GM21526 (cell line): ENCODE results near the gene HIPK2.
"Not testable (repeated sequence)": the region's sequence is repeated elsewhere in the genome, so short reads cannot be mapped to it uniquely, and the experiment has no call there.

ENCODE experiments used
- ATAC-seq: cut with Tn5 transposase; IDR thresholded peaks from one replicate; pipeline ENCODE4 v1.9.1; 2021; ENCODE audit warnings: moderate library complexity; ENCODE audit not compliant: unreplicated experiment, low FRiP score

Gene HIPK2

DNA sequence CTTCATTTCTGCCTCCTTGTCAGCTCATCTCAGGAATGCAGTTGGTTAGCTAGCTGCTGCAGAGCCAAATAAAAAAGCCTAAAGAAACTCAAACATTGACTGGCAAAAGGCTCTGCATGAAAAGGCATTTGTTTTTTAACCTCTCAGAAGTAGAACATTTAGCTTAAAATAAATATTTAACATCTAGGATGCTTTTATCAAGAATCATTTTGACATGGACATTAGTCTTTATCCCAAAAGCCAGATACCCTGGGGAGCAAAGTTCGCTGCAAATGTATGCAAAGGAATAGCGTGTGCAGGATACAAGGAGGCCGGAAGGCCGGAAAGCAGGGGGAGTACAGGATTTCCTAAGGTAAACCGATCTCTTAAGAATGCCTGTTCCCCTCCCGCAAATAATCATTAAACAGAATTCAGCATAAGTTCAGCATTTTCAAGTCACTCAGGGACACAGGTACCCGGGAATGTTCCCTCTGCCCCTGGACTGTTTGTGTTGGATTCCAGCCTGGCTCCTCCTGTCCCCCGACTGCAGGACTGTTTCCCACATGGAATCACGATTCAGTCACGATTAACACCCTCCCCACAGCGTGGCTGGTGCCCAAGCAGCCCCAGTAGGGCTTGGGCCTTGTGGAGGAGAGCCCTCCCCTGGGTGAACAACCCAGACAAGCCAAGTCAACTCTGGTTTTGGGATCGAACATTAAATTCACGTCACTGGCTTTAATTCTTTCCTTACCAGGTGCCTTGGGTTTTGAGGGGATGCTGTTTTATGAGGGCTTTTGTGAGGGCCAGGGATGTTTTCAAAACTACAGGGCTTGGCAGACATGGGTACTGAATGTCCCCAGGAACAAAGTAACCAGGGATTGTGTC is 97.8 kb downstream of the HIPK2 start:
- no peak for ATAC-seq

DNA sequence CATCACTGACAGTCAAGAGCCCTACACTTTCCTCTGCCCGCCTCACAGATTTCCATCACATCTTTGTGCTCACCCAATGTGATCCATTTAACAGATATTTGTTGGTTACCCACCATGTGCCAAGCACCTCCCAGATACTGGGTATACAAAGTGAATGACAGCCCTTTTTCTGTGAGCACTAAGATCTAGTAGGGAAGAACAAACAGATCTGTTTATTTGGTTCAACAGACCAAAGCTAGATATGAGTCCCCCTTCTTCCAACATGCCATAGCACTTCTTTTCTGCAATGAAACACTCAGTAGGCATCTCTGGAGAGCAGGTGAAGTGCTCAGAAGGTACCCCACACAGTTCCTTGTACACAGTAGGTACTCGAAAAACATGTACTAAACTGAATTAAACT is 101.4 kb downstream of the HIPK2 start:
- ATAC-seq = no peak

DNA sequence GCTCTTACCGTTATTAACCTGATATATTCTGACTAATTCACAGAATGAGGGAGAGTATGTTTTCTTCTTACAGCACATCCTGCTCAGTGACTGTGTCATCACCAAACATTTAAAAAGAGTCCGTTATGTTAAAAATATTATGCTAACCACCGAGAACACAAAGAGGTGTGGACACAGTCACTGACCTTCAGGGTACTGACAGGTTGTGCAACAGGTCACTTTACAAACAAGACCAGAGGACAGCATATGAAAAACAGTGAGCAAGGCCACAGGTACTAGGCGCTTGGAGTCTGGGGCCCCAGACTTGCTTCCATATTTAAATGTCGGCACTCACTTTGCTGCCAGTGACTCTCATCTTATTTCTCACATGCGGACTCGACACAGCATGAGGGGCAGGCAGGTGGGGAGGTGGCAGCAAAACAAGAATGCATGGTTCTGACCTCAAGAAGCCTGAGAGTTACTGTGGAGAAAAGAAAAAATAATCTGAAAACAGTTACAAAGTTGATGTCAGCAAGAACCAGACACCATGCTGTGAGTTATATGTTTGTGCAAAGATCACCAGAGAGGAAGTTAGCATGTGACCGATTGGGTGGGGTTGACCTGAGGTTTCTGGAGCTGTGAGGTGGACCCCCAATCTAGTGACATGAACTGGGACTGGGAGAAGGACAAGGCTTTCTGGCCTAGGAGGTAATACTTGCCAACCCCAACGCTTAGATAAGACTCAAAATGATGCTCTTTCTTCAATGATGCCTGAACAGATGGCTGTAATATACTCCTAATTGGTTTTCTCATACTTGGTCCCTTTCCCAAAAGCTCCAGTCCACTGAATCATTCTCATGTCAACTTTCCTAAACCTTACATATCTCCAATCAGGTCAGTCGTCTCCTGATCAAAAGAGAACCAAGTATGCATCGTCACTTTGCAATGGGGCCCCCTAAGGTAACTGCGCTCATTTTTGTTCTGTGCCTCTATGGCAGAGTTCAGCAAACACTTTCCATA is 102.4 kb downstream of the HIPK2 start:
- no peak for ATAC-seq

GRCh38 chr7:139674752-139675126 is 103.1 kb downstream of the HIPK2 start:
- no peak for ATAC-seq

DNA sequence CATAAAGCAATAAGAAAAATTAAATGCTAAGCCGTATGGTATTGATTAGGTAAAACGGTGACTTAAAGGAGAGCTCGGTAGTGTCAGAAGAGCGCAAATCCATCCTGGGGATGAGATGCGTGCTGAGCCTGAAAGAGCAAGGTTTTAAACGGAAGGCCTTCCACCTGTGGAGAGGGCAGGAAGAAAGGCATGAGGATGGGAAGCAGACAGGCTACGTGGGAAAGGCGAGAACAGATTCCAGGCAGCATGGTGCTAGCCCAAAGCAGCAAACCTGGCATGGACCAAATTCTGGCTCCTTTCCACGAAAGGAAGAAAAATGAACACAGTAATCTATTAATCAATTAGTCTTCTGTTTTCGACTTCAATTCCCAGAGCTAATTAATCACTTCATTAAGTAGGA is 103.5 kb downstream of the HIPK2 start:
- ATAC-seq = no peak

DNA sequence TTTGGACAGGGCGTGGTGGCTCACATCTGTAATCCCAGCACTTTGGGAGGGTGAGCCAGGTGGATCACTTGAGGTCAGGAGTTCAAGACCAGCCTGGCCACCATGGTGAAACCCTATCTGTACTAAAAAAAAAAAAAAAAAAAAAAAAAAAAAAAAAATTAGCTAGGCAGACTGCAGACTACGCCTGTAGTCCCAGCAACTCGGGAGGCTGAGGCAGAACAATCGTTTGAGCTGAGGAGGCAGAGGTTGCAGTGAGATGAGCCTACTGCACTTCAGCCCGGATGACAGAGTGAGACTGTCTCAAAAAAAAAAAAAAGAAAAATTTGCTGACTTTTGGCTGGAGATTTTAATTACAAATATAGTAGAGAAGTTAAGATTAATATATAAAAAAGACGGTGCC is 104.0 kb downstream of the HIPK2 start:
- ATAC-seq = no peak

- ATAC-seq = peak; percentile 81
Measured at GRCh38 chr7:139673230-139673629, 104.6 kb downstream of the HIPK2 start.

- no peak for ATAC-seq
Measured at GRCh38 chr7:139671967-139672366, 105.8 kb downstream of the HIPK2 start.

DNA sequence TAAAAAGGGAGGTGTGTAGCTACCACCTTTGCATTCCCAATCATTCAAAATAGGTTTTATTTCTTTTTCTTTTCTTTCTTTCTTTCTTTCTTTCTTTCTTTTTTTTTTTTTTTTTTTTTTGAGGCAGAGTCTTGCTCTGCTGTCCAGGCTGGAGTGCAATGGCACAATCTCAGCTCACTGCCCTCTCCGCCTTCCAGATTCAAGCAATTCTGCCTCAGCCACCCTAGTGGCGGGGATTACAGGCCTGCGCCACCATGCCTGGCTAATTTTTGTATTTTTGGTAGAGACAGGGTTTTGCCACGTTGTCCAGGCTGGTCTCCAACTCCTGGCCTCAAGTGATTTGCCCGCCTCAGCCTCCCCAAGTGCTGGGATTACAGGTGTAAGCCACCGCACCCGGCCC is 107.1 kb downstream of the HIPK2 start:
- not testable (repeated sequence) for ATAC-seq

- ATAC-seq = no peak
Measured at GRCh38 chr7:139669106-139670061, 108.4 kb downstream of the HIPK2 start.

GRCh38 chr7:139667377-139667776 is 110.4 kb downstream of the HIPK2 start:
- no peak for ATAC-seq

DNA sequence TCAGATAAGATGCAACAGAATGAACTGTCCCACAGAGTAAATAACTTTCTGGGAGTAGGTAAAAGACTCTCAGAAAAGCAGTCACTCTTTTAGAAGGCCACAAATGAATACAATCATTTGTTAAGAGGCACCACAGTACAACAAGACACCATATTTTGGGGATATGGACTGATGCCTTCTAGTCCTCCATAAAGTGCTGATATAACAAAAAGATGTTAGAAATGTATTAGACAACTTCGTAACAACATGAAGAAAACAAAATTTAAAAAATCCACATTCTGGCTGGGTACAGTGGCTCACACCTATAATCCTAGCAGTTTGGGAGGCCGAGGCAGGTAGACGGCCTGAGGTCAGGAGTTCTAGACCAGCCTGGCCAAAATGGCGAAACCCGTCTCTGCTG is 111.3 kb downstream of the HIPK2 start:
- no peak for ATAC-seq

DNA sequence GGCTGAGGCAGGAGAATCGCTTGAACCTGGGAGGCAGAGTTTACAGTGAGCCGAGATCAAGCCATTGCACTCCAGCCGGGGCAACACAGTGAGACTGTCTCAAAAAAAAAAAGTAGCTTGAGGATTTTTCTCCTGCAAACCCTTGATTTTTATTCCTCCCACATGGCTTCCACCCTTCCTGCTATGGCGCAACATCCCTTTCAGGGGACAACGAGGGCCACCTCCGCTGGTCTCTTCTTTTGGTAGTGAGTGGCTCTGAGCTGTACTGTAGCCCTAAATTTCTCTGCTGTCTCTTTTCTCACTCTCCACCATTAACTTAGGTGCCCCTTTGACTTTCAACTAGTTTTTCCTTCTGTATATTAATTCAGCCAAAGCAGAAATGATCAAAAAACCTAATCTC is 113.4 kb downstream of the HIPK2 start:
- no peak for ATAC-seq

DNA sequence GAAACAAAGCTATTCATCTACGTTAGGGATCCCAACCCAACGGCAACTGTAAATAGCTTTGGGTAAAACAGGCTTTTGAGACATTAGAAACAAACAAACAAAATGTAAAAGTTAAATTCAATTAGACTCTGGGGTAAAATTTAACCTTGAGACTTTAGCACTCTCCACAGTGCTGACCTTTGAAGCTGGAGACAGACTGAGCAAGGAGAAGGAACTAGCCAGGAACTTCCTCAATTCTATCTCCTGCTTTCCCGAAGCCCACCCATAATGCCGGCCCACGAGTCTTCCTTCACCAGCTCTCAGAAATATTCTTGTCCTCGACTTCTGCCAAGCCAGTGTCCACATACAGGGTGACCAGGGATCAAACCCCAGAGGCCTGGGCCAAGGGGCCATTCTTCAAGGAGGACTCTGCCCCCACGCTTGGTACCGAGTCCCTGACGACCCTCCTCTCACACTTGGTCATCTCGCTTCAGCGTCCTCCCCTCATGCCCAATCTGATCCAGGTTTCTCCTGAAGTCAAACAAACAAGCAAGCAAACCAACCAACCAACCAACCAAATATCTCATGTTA is 114.1 kb downstream of the HIPK2 start:
- no peak for ATAC-seq

DNA sequence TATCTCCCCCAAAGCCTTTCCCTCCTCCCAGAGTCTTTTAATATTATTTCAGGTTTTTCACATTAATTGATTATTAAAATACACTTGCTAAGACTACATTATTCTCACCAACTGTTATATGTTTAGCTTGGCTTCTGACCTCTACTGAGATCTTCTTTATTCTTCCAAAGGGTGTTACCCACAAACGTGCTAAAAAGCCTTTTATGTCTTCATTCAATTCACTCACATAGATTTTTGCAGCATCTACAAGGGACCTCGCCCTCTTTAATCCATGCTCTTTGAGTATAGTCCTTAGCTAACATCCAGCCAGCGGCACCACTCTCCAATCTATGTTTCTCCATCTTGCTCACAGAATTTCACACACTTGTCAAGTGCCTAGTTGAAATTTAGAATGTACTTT is 115.9 kb downstream of the HIPK2 start:
- ATAC-seq = no peak

- no peak for ATAC-seq
Measured at GRCh38 chr7:139661043-139661440, 116.8 kb downstream of the HIPK2 start.

GRCh38 chr7:139660317-139661042 is 117.3 kb downstream of the HIPK2 start:
- ATAC-seq = no peak

DNA sequence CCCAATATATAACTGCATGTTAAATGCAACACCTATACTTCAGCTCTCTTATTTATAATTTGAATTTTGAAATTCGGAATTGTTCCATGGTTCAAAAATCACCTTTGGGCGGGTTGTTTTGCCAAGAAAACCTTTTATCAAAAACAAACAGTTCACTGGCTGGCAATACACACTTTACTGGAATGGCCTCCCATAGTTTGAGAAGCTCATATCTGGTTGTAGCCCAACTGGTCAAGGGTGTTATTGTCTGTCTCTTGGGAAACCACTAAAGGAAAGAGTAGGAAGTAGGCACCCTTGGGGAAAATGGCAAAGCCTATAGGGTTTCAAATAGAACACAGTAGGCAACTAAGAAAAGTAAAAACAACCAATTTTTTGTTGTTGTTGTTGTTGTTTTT is 117.9 kb downstream of the HIPK2 start:
- no peak for ATAC-seq

- ATAC-seq = no peak
Measured at GRCh38 chr7:139658908-139659675, 118.7 kb downstream of the HIPK2 start.
